Osteoblast (primary cell): ENCODE measurements around the gene ACTR1A. TPM values are rescaled to one million over a fixed set of nuclear protein-coding genes. Genes with fewer than 3 reads are reported as not detected.

Experiments used
- DNase-seq: peaks from one replicate; pipeline ENCODE4 v3.0.0; 2011; ENCODE audit warnings: low spot score, mixed read lengths; ENCODE audit not compliant: insufficient read length; ENCODE audit errors: missing footprints
- H2AFZ ChIP-seq: 2 replicates; pipeline ENCODE4 v1.6.0; 2011; ENCODE audit warnings: mild to moderate bottlenecking, low read length
- H3K27ac ChIP-seq: 2 replicates; pipeline ENCODE4 v1.5.1; 2011; ENCODE audit warnings: mild to moderate bottlenecking, low read depth, low read length, moderate library complexity
- H3K27me3 ChIP-seq: 2 replicates; pipeline ENCODE4 v1.6.0; 2012; ENCODE audit warnings: mild to moderate bottlenecking, control low read depth, inconsistent platforms, low read length, moderate library complexity; ENCODE audit not compliant: insufficient read depth
- H3K36me3 ChIP-seq: 2 replicates; pipeline ENCODE4 v1.5.1; 2011; ENCODE audit warnings: mild to moderate bottlenecking, low read length, control low read depth, moderate library complexity; ENCODE audit not compliant: insufficient read depth
- H3K4me1 ChIP-seq: 2 replicates; pipeline ENCODE4 v1.5.1; 2011; ENCODE audit warnings: mild to moderate bottlenecking, low read length, control low read depth, moderate library complexity; ENCODE audit not compliant: insufficient read depth
- H3K4me2 ChIP-seq: 2 replicates; pipeline ENCODE4 v1.6.0; 2011; ENCODE audit warnings: mild to moderate bottlenecking, low read length; ENCODE audit not compliant: insufficient read depth
- H3K4me3 ChIP-seq: fragments of 200-600 bp; sonication (generic); 3 replicates; pipeline ENCODE4 v1.5.1; 2012; ENCODE audit warnings: mild to moderate bottlenecking, low read length, inconsistent platforms; ENCODE audit not compliant: insufficient read depth
- H3K79me2 ChIP-seq: 2 replicates; pipeline ENCODE4 v1.6.0; 2012; ENCODE audit warnings: mild to moderate bottlenecking, low read length, control low read depth, inconsistent platforms; ENCODE audit not compliant: insufficient read depth
- H3K9me3 ChIP-seq: 2 replicates; pipeline ENCODE4 v1.5.1; 2011; ENCODE audit warnings: low read depth, low read length, control low read depth
- H4K20me1 ChIP-seq: 2 replicates; pipeline ENCODE4 v1.6.0; 2012; ENCODE audit warnings: mild to moderate bottlenecking, low read length, control low read depth; ENCODE audit not compliant: insufficient read depth
- total RNA-seq: library from RNA; depleted of rRNA; stranded (reverse); fragments of >200 nt; gene quantifications from 2 replicates; pipeline ENCODE4 v1.2.3, GENCODE V29; 2012
- TF ChIP-seq, protein P1 (sequence below): IDR thresholded peaks from 2 replicates; pipeline ENCODE4 v1.5.1; 2011; ENCODE audit warnings: mild to moderate bottlenecking, low read depth, low read length, moderate library complexity; ENCODE audit errors: extremely low read depth

ACTR1A gene
- total RNA-seq, 1 donor: 105 TPM

DNA sequence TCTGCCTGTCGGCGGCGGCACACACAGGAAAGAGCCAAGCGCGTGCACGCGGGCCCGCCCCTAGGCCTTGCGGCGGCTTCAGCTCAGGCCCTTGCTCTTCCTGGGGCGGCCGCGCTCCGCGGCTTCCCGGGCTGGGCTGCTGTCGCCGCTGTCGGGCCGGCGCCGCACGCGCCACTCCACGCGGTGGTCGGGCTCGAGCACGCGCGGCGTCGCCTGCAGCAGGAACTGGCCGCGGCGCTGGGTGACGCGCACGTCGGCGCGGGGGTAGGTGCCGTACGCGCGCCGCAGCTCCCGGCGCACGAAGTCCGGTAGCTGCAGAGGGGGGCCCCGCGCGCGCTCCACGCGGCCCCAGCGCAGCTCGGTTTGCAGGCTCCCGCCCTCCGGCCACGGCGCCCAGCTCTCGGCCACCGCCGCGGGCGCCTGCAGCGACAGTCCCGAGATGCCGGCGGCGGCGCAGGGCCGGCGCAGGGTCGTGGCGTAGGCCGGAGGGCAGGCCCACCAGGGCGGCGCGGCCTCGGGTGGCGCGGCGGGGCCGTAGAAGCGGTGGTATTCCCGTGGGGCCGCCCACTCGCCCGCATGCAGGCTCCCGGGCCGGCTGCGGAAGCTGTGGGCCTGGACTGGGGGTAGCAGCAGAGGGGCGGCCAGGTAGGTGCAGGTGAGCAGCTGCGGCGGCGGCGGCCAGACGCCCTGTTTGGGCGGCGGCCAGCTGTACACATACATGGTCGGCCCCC lies 52.0 kb downstream of the ACTR1A start:
- TF ChIP-seq, protein P1, sequence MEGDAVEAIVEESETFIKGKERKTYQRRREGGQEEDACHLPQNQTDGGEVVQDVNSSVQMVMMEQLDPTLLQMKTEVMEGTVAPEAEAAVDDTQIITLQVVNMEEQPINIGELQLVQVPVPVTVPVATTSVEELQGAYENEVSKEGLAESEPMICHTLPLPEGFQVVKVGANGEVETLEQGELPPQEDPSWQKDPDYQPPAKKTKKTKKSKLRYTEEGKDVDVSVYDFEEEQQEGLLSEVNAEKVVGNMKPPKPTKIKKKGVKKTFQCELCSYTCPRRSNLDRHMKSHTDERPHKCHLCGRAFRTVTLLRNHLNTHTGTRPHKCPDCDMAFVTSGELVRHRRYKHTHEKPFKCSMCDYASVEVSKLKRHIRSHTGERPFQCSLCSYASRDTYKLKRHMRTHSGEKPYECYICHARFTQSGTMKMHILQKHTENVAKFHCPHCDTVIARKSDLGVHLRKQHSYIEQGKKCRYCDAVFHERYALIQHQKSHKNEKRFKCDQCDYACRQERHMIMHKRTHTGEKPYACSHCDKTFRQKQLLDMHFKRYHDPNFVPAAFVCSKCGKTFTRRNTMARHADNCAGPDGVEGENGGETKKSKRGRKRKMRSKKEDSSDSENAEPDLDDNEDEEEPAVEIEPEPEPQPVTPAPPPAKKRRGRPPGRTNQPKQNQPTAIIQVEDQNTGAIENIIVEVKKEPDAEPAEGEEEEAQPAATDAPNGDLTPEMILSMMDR: no peak
- peak overlapping the region; percentile 86 for H3K4me3 ChIP-seq
- no peaks in the 10 kb centered on the region for H3K79me2 ChIP-seq
- peak; percentile 96 for DNase-seq
- H3K27ac ChIP-seq: no peak overlapping the region
- no peaks in the 10 kb centered on the region for H3K9me3 ChIP-seq
- peak overlapping the region; percentile 95 for H2AFZ ChIP-seq
- H3K4me1 ChIP-seq: peaks cover 25% of the 10 kb centered on the region
- no peaks in the 10 kb centered on the region for H3K27me3 ChIP-seq
- no peaks in the 10 kb centered on the region for H4K20me1 ChIP-seq
- no peaks in the 10 kb centered on the region for H3K36me3 ChIP-seq
- H3K4me2 ChIP-seq: peak overlapping the region; percentile 95

DNA sequence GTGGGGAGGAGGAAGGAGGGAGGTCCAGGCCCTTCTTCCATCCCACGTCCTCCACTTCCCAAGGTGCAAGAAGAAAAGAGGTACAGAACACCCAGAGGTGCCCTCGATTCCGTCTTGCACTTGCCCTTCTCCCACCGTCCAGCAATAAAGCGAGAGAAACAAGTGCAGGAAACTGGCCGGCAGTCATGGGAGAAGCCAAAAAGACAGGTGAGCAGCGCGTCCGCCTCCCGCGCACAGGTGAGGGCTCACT lies 52.5 kb downstream of the ACTR1A start:
- Histone ChIP-seq H3K4me2 (peak overlapping the region; percentile 95), H3K4me3 (peak overlapping the region; percentile 86), H3K79me2 (no peaks in the 10 kb centered on the region), H3K27me3 (no peaks in the 10 kb centered on the region), H3K36me3 (no peaks in the 10 kb centered on the region), H3K27ac (no peak overlapping the region), H3K9me3 (no peaks in the 10 kb centered on the region), H3K4me1 (peaks cover 25% of the 10 kb centered on the region), H4K20me1 (no peaks in the 10 kb centered on the region), H2AFZ (peak overlapping the region; percentile 95)
- DNase-seq: no peak
- TF ChIP-seq, protein P1: no peak

DNA sequence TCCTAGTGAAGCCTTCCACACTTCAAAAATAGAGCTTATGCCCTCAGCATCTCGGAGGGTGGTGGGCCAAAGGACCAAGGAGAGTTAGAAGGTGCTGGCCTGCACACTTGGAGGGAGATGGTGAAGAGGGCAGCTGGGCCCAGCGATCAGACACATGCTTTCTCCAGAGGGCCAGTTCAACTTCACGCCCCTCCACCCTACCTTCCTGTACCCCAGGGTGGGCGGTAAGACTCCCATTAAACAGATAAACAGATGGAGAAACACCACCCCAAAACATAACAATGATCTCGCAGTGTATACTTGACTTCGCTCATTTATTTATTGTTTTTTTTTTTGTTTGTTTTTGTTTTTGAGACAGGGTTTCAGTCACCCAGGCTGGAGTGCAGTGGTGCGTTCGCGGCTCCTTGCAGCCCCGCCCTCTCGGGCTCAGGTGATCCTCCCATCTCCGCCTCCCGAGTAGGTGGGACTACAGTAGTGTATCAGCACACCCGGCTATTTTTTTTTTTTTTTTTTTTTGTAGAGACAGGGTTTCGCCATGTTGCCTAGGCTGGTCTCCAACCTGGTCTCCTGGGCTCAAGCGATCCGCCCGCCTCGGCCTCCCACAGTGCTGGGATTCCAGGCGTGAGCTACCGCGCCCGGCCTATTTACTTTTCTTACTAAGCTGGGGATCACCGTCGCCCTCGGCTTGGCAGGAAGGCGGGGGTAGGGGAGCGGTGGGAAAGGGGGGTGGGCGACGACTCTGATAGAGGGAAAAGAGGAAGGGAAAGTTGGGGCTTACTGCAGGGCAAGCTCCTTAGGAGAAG lies 53.0 kb downstream of the ACTR1A start:
- Histone ChIP-seq H3K4me1 (peaks cover 23% of the 10 kb centered on the region), H3K4me2 (peak overlapping the region; percentile 95), H3K27me3 (no peaks in the 10 kb centered on the region), H4K20me1 (no peaks in the 10 kb centered on the region), H3K9me3 (no peaks in the 10 kb centered on the region), H3K36me3 (no peaks in the 10 kb centered on the region), H3K27ac (no peak overlapping the region), H3K4me3 (peak overlapping the region; percentile 86), H2AFZ (peak overlapping the region; percentile 95), H3K79me2 (no peaks in the 10 kb centered on the region)
- TF ChIP-seq, protein P1: no peak
- no peak for DNase-seq

DNA sequence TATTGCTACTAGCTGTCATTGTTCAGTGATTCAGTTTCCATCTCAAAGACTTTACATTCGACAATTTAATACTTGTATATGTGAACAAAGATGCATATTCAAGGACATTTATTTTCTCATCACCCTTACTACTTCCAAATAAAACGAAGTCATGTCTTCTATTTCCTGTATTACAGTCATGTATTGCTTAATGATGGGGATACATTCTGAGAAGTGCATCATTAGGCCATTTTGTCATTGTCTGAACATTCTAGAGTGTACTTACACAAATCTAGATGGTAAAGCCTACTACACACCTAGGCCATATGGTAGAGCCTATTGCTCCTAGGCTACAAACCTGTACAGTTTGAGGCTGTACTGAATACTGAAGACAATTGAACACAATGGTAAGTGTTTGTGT lies 57.7 kb downstream of the ACTR1A start:
- Histone ChIP-seq H3K4me3 (no peak overlapping the region), H3K4me2 (no peak overlapping the region), H3K27ac (no peak overlapping the region), H4K20me1 (no peaks in the 10 kb centered on the region), H3K27me3 (no peaks in the 10 kb centered on the region), H3K9me3 (no peaks in the 10 kb centered on the region), H3K79me2 (no peaks in the 10 kb centered on the region), H2AFZ (no peak overlapping the region), H3K36me3 (no peaks in the 10 kb centered on the region), H3K4me1 (no peaks in the 10 kb centered on the region)
- TF ChIP-seq, protein P1: no peak
- DNase-seq: no peak
